ENCODE data around the gene ACKR3. TPM values are rescaled to one million over a fixed set of nuclear protein-coding genes. Genes with fewer than 3 reads are reported as not detected.

Gene ACKR3
- total and polyA plus RNA-seq, 2 of the 4 experiments (the other 2 are of a cell fraction) = not detected

DNA sequence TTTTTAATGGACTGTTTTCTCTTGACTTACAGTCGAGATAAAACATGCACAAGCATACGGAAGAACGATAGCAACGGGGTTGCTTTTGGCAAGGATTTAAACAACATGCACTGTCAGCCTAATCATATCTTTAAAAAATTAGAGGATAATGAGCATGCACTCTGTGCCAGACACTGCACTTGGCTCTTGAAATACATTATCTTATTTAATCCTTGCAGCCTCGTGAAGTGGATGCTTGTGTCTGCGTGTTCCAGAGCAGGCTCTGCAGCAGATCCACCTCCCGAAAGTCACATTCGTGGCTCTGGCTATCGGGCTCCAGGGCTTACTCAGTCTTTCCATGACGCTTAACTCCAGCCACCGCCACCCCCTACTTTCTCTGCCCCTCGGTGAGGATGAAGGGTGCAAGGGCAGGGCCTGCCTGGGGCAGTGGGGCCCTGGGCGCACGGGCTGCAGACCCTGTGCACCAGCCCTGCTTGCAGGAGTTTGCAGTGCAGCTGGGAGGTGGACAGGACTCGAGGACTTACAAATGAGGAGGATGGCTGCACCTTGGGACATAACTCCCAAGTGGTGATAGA lies 61.7 kb downstream of the ACKR3 start:
- H2BK20ac ChIP-seq (ENCODE audit: low read depth, low read length) = no peak overlapping the region
- no peak for TF ChIP-seq RCOR1 (IDR thresholded peaks at IDR 0.05; ENCODE audit: insufficient replicate concordance, low read length)
- TF ChIP-seq MXI1 (IDR thresholded peaks at IDR 0.05; ENCODE audit: borderline replicate concordance, low read depth, low read length) = no peak
- TF ChIP-seq MAFK (IDR thresholded peaks at IDR 0.05; ENCODE audit: low read depth, low read length) = no peak
- TF ChIP-seq, protein P1, sequence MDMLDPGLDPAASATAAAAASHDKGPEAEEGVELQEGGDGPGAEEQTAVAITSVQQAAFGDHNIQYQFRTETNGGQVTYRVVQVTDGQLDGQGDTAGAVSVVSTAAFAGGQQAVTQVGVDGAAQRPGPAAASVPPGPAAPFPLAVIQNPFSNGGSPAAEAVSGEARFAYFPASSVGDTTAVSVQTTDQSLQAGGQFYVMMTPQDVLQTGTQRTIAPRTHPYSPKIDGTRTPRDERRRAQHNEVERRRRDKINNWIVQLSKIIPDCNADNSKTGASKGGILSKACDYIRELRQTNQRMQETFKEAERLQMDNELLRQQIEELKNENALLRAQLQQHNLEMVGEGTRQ (IDR thresholded peaks at IDR 0.05; ENCODE audit: low read depth, low read length) = no peak
- TF ChIP-seq RFX5 (IDR thresholded peaks at IDR 0.05; ENCODE audit: low read depth, low read length) = no peak
- no peak for TF ChIP-seq MAZ (IDR thresholded peaks at IDR 0.05; ENCODE audit: borderline replicate concordance, low read depth, low read length)
- TF ChIP-seq, protein P2, sequence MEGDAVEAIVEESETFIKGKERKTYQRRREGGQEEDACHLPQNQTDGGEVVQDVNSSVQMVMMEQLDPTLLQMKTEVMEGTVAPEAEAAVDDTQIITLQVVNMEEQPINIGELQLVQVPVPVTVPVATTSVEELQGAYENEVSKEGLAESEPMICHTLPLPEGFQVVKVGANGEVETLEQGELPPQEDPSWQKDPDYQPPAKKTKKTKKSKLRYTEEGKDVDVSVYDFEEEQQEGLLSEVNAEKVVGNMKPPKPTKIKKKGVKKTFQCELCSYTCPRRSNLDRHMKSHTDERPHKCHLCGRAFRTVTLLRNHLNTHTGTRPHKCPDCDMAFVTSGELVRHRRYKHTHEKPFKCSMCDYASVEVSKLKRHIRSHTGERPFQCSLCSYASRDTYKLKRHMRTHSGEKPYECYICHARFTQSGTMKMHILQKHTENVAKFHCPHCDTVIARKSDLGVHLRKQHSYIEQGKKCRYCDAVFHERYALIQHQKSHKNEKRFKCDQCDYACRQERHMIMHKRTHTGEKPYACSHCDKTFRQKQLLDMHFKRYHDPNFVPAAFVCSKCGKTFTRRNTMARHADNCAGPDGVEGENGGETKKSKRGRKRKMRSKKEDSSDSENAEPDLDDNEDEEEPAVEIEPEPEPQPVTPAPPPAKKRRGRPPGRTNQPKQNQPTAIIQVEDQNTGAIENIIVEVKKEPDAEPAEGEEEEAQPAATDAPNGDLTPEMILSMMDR (conservative IDR thresholded peaks at IDR 0.05; ENCODE audit: low read depth, low read length) = no peak
- no peak for TF ChIP-seq SMC3 (IDR thresholded peaks at IDR 0.05; ENCODE audit: low read depth, low read length)
- no peak for TF ChIP-seq NFE2L2 (IDR thresholded peaks at IDR 0.05; ENCODE audit: low read depth, low read length)
- TF ChIP-seq BHLHE40 (IDR thresholded peaks at IDR 0.05; ENCODE audit: low read depth, low read length) = no peak
- no peak for TF ChIP-seq RAD21 (IDR thresholded peaks at IDR 0.05; ENCODE audit: low read length)
- no peak for TF ChIP-seq CEBPB (IDR thresholded peaks at IDR 0.05; ENCODE audit: low read depth, low read length)
- TF ChIP-seq CHD1 (IDR thresholded peaks at IDR 0.05; ENCODE audit: low read depth, low read length) = no peak
- TF ChIP-seq, protein P3, sequence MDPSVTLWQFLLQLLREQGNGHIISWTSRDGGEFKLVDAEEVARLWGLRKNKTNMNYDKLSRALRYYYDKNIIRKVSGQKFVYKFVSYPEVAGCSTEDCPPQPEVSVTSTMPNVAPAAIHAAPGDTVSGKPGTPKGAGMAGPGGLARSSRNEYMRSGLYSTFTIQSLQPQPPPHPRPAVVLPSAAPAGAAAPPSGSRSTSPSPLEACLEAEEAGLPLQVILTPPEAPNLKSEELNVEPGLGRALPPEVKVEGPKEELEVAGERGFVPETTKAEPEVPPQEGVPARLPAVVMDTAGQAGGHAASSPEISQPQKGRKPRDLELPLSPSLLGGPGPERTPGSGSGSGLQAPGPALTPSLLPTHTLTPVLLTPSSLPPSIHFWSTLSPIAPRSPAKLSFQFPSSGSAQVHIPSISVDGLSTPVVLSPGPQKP (IDR thresholded peaks at IDR 0.05; ENCODE audit: borderline replicate concordance, low read depth, low read length) = no peak
- no peak for TF ChIP-seq POLR2A (IDR thresholded peaks at IDR 0.05; ENCODE audit: low read depth, low read length)
- TF ChIP-seq FOS (IDR thresholded peaks at IDR 0.05; ENCODE audit: low read depth, low read length) = no peak
- H2BK15ac ChIP-seq (ENCODE audit: low read depth, low read length) = no peak overlapping the region
- no peaks in the 10 kb centered on the region for H4K20me1 ChIP-seq (ENCODE audit: insufficient read depth, low read length)
- H2AK9ac ChIP-seq (replicated peaks; ENCODE audit: low read depth, low read length, poor library complexity) = no peak overlapping the region
- no peak overlapping the region for H3K9ac ChIP-seq (ENCODE audit: low read depth, low read length)
- POLR2A ChIA-PET (ENCODE audit: unreplicated experiment) = no interaction called here
- no peaks in the 10 kb centered on the region for H3K4me1 ChIP-seq (ENCODE audit: control insufficient read depth, insufficient read depth, low read length)
- no peak overlapping the region for H2BK120ac ChIP-seq (ENCODE audit: low read depth, low read length)
- H3K23ac ChIP-seq (ENCODE audit: low read depth, low read length) = no peak overlapping the region
- 0% methylated on average over 1 of the region's 15 CpGs; no CpG with 5 or more reads in 1 of the 2 experiments for WGBS, 2 experiments (ENCODE audit: extremely low coverage in 2 of 2, insufficient read length in 1 of 2)
- DNase-seq (no peak), ATAC-seq (ENCODE audit: low read depth) (no peak)
- no peak overlapping the region for H3K56ac ChIP-seq (ENCODE audit: extremely low read depth, insufficient read depth, low read length)
- H3K9me3 ChIP-seq (ENCODE audit: control insufficient read depth, insufficient read depth, low read length) = peaks cover 2% of the 10 kb centered on the region; the same call in 1 of the 2 replicates
- H3K36me3 ChIP-seq (ENCODE audit: control insufficient read depth, insufficient read depth, low read length) = no peaks in the 10 kb centered on the region
- no peaks in the 10 kb centered on the region for H3K9me1 ChIP-seq (ENCODE audit: insufficient read depth, low read length)
- no peak overlapping the region for H3K18ac ChIP-seq (ENCODE audit: low read depth, low read length)
- H3K27ac ChIP-seq (ENCODE audit: insufficient read depth, low read length) = no peak overlapping the region
- intact Hi-C loops (cut with micrococcal nuclease) = no loop called here
- CTCF ChIA-PET = no interaction called here
- H4K91ac ChIP-seq (ENCODE audit: insufficient read depth, low read depth, low read length) = no peak overlapping the region
- H3K4me3 ChIP-seq (ENCODE audit: insufficient read depth, low read depth, low read length) = no peak overlapping the region
- no peaks in the 10 kb centered on the region for H3K79me1 ChIP-seq (ENCODE audit: low read depth in 1 of 2, low read length in 2 of 2)
- H2BK5ac ChIP-seq (ENCODE audit: low read depth, low read length, poor library complexity, severe bottlenecking) = no peak overlapping the region
- BruUV-seq (replicated peaks) = no TSS peak
- in situ Hi-C loops (cut with MboI; ENCODE audit: low sequenced_read_pairs) = no loop called here
- peaks cover 13% of the 10 kb centered on the region for H3K27me3 ChIP-seq (ENCODE audit: control insufficient read depth, insufficient read depth, low read length)
- no peak overlapping the region for H3K4ac ChIP-seq (ENCODE audit: low read depth, low read length)
- H2AFZ ChIP-seq (replicated peaks; ENCODE audit: low read length, poor library complexity) = no peak overlapping the region
- H4K5ac ChIP-seq (ENCODE audit: low read depth, low read length) = no peak overlapping the region
- dilution Hi-C loops (cut with HindIII; ENCODE audit: low sequenced_read_pairs, unreplicated experiment) = no loop called here
- H2AK5ac ChIP-seq (ENCODE audit: low read depth, low read length) = no peak overlapping the region
- no peak overlapping the region for H4K8ac ChIP-seq (ENCODE audit: low read depth in 2 of 2, low read length in 2 of 2)
- H3K4me2 ChIP-seq (ENCODE audit: low read depth, low read length) = no peak overlapping the region
- no peak overlapping the region for H3K14ac ChIP-seq (replicated peaks; ENCODE audit: low read depth, low read length)
